Measurements from ENCODE around the gene GSC. TPM values are rescaled to one million over a fixed set of nuclear protein-coding genes. Genes with fewer than 3 reads are reported as not detected.
"Not testable (repeated sequence)": the region's sequence is repeated elsewhere in the genome, so short reads cannot be mapped to it uniquely, and the experiment has no call there.

GSC gene
- total RNA-seq, 1 experiment from 2014 or later, result 0.43 TPM

DNA sequence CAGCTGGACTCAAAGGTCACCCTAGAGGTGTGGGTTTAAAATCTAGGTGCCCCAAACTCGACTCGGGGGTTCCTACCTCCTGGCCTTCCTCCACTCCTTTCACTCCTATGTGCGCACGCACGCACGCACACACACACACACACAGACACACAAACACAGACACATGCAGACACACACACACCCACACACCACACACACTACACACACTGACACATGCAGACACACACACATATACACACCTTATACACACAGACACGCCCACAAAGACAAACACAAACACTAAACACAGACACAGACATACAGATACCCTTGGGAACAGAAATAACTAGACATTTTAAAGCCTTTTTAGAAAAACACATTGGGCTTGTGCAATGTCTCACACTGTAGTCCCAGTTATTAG lies 31.8 kb downstream of the GSC start:
- Histone ChIP-seq H3K4me3 (no peak overlapping the region), H3K4me1 (no peaks in the 10 kb centered on the region), H3K27me3 (no peaks in the 10 kb centered on the region), H3K36me3 (no peaks in the 10 kb centered on the region), H3K27ac (no peak overlapping the region), H3K9me3 (replicated peaks) (no peaks in the 10 kb centered on the region)
- no peak for DNase-seq

DNA sequence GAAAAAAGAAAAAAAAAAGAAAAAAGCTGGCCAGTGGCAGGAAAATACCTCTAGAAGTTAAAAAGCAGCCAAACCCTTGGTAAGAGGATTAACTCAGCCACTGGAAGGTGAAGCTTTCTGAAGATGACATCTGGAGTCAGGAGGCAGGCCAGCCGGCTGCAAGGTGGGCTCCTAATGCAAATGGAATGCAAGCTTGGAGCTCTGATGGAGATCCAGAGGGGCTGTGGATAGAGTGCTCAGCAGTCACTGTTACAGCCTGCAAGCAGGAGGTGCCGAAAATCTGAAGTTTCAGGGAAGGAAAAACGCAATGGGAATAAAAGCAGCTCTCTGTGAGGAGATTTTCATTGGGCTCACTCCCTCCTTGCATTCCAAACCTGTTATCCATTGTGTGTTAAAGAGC lies 41.0 kb downstream of the GSC start:
- no peaks in the 10 kb centered on the region; the same call in 1 of the 2 replicates for H3K27me3 ChIP-seq
- H3K9me3 ChIP-seq (replicated peaks), result no peaks in the 10 kb centered on the region
- no peak overlapping the region for H3K27ac ChIP-seq
- no peak overlapping the region for H3K4me3 ChIP-seq
- DNase-seq, result no peak
- H3K4me1 ChIP-seq, result no peaks in the 10 kb centered on the region
- H3K36me3 ChIP-seq, result no peaks in the 10 kb centered on the region

DNA sequence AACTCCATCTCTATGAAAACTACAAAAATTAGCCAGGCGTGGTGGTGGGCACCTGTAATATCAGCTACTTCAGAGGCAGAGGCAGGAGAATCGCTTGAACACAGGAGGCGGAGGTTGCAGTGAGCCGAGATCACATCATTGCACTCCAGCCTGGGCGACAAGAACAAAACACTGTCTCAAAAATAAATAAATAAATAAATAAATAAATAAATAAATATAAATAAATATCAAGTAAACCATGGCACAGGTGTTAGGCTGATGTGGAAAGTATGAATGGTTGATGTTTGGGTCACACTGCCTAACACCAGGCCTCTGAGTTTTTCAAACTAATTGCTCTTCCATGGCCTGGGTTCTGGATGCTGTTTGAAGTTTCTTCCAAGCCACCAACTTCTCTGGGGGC lies 41.5 kb downstream of the GSC start:
- H3K27ac ChIP-seq; H3K9me3 ChIP-seq (replicated peaks); H3K36me3 ChIP-seq; H3K4me1 ChIP-seq; H3K27me3 ChIP-seq; H3K4me3 ChIP-seq; DNase-seq: not testable (repeated sequence)

DNA sequence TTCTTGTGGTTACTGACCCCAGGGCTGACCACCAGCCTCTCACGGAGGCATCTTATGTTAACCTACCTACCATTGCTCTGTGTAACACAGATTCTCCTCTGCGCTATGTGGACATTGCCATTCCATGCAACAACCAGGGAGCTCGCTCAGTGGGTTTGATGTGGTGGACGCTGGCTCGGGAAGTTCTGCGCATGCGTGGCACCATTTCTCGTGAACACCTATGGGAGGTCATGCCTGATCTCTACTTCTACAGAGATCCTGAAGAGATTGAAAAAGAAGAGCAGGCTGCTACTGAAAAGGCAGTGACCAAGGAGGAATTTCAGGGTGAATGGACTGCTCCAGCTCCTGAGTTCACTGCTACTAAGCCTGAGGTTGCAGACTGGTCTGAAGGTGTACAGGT lies 43.3 kb downstream of the GSC start:
- not testable (repeated sequence) for H3K27me3 ChIP-seq; H3K4me1 ChIP-seq; H3K36me3 ChIP-seq; DNase-seq; H3K27ac ChIP-seq; H3K9me3 ChIP-seq (replicated peaks); H3K4me3 ChIP-seq

DNA sequence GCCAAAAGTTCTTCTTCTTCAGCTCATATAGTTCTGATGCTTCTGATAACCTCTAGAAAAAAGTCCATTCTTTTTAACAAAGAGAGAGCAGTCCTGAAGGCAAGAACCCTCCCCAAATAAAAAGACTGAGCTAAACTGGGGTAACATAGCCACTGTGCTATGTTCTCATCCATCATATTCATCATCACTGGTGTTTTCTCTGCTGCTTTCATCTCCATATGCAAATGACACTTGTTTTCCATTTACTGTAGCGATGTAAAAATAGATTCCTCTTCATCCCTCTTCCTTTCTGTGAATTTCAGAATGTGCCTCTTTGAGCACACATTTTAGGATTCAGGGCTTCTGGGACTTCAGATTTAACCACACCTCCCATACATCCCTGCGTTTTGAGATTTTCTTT lies 44.9 kb downstream of the GSC start:
- Histone ChIP-seq H3K27ac (no peak overlapping the region), H3K9me3 (replicated peaks) (no peaks in the 10 kb centered on the region), H3K36me3 (no peaks in the 10 kb centered on the region), H3K4me3 (no peak overlapping the region), H3K4me1 (no peaks in the 10 kb centered on the region), H3K27me3 (no peaks in the 10 kb centered on the region)
- no peak for DNase-seq

DNA sequence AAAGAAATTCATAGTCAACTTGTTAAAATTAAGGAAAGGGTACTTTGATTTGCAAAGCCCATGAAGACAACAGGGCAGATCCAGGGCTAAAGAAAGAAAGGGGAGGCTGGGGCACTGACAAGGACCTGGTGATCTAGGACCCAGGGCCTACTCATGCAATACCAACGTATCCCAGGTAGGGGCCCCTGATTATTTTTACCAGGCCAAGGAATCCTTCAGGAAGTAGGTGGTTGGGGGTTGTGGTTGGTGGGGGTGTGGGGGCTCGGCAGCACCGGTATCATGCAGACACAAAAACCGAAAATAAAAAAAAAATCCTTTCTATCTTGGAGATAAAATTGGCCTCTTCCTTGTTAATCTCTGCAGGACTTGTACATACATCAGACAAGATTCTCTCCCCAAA lies 47.5 kb downstream of the GSC start:
- no peak overlapping the region for H3K4me3 ChIP-seq
- H3K27me3 ChIP-seq, result no peaks in the 10 kb centered on the region
- H3K4me1 ChIP-seq, result no peaks in the 10 kb centered on the region
- no peak overlapping the region for H3K27ac ChIP-seq
- no peaks in the 10 kb centered on the region for H3K9me3 ChIP-seq (replicated peaks)
- DNase-seq, result no peak
- no peaks in the 10 kb centered on the region for H3K36me3 ChIP-seq

Other genes with a start within 250 kb of the GSC start
- not detected in 2 replicates for gene SERPINA4, start 208.7 kb downstream of the GSC start, total RNA-seq (2014; rRNA removed; shearing (Covaris generic))
- gene SERPINA5, start 188.7 kb downstream of the GSC start, total RNA-seq (2014; rRNA removed; shearing (Covaris generic)), result 0.14 and 0.48 TPM in 2 replicates
- gene SERPINA3, start 157.7 kb downstream of the GSC start, total RNA-seq (2014; rRNA removed; shearing (Covaris generic)), result 0.15 TPM in 1 of 2 replicates, not detected in the other